ENCODE measurements around the gene UGT1A1.

UGT1A1 gene

DNA sequence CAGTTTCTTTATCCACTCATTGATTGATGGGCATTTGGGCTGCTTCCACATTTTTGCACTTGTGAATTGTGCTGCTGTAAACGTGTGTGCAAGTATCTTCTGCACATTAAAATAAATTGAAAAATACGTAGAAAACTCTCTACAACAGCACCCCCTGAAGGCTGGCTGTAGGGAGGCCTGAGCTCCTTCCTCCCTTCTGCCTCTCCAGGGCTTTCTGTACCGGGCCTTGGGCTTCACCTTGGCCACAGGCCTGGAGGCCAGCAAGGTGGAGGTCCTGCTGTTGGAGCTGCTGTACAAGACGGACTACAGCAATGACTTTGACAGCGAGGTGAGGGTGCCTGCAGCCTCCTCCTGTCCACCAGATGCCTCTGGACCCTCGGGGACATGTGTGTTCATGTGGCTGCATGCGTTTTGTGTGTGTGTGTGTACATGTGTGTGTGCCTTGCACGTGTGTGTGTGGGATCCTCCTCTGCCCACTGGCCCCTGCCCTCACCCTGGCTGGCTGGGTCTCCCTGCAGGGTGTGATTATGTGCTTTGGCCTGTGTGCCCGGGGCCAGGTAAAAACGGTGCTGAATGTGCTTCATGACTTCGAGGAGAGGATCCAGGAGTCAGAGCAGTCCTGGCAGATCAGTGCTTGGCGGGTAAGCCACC lies 47.3 kb downstream of the UGT1A1 start:
- no peak for TF ChIP-seq CTCF (IDR thresholded peaks at IDR 0.05; ENCODE audit: low read depth, low read length, missing control alignments)
- no peak for DNase-seq (ENCODE audit: low read depth)
- H3K4me3 ChIP-seq (ENCODE audit: low read depth, low read length) = no peak overlapping the region
- in situ Hi-C loops (cut with HindIII; ENCODE audit: low sequenced_read_pairs) = no loop called here

- in situ Hi-C loops (cut with HindIII; ENCODE audit: low sequenced_read_pairs) = no loop called here
- no peak for TF ChIP-seq CTCF (IDR thresholded peaks at IDR 0.05; ENCODE audit: low read depth, low read length, missing control alignments)
- DNase-seq (ENCODE audit: low read depth) = no peak
- no peak overlapping the region for H3K4me3 ChIP-seq (ENCODE audit: low read depth, low read length)
These were observed 48.2 kb downstream of the UGT1A1 start for GRCh38 chr2:233807966-233808935.

DNA sequence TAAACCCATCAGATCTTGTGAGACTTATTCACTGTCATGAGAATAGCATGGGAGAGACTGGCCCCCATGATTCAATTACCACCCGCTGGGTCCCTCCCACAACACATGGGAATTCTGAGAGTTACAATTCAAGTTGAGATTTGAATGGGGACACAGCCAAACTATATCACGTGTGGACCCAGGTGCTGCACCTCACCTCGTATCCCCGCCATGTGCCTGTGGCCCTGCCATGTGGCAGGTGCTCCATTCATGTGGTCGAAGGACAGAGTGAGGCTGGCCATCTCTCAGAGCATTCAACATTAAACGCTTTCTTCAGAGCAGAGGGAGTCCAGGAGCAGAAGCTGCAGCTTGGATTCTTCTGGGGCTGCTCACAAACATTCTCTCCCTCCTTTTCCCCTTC lies 50.3 kb downstream of the UGT1A1 start:
- no peak for DNase-seq (ENCODE audit: low read depth)
- in situ Hi-C loops (cut with HindIII; ENCODE audit: low sequenced_read_pairs) = no loop called here
- no peak for TF ChIP-seq CTCF (IDR thresholded peaks at IDR 0.05; ENCODE audit: low read depth, low read length, missing control alignments)

DNA sequence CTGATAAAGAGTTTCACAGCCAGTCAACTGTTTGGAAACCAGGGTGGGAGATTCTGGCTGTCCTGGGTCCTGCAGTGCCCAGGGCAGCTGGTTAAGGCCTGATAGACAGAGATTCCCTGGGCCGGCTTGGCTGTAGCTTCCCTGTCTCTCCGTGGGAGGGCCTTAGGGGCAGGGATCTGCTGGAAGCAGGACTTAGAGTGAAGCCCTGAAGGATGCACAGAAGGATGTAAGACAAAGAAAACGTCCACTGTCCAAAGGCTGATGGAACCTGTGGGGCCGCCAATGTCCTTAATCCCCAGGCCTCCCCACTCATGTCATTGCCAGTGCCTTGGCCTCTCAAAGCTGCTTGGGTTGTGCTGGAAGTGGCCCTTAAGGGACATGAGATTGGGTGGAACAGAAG lies 51.0 kb downstream of the UGT1A1 start:
- no peak overlapping the region for H3K4me3 ChIP-seq (ENCODE audit: low read depth, low read length)
- TF ChIP-seq CTCF (IDR thresholded peaks at IDR 0.05; ENCODE audit: low read depth, low read length, missing control alignments) = no peak
- in situ Hi-C loops (cut with HindIII; ENCODE audit: low sequenced_read_pairs) = no loop called here
- DNase-seq (ENCODE audit: low read depth) = no peak

More for the DNA sequence above, 50.3 kb downstream of the UGT1A1 start:
- no peak overlapping the region for H3K4me3 ChIP-seq (ENCODE audit: low read depth, low read length)

GRCh38 chr2:233811732-233812131 lies 51.7 kb downstream of the UGT1A1 start:
- no peak for DNase-seq (ENCODE audit: low read depth)
- H3K4me3 ChIP-seq (ENCODE audit: low read depth, low read length) = no peak overlapping the region
- no peak for TF ChIP-seq CTCF (IDR thresholded peaks at IDR 0.05; ENCODE audit: low read depth, low read length, missing control alignments)
- in situ Hi-C loops (cut with HindIII; ENCODE audit: low sequenced_read_pairs) = no loop called here

DNA sequence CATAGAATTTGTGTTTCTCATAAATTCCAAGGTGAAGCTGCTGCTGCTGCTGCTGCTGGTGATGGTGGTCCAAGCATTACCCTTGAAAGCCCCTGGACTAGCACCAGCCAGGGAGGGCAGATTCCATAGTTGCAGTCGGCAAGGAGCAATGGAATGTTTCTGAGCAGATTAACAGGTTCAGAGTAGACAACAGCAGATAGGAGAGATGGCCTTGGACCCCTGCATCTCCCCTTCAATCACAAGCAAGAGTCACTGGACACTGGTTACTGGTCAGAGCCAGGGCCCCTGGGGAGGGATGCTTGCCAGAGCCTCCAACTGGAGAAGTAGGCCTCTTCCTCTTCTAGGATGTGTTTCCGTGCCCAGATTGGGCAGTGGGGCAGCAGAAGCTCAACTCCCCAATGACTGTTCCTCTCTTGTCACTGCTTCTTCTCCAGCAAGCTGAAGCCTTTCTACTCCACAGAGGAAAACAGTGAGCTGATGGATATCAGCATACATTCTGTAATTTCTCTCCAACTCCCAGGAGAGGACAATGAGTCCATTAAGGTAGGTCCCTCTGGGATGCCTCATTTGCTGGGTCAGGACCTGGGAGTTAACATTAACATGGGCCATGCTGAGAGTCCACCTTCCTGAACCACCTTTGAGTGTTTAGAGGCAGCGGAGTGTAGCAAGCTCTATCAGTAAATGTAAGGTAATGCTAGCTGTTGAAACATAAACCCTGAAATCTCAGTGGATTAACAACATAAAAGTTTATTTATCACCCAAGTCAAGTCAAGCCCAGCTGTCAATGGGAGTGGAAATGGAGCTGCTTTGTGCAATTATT lies 53.4 kb downstream of the UGT1A1 start:
- in situ Hi-C loops (cut with HindIII; ENCODE audit: low sequenced_read_pairs) = no loop called here
- TF ChIP-seq CTCF (IDR thresholded peaks at IDR 0.05; ENCODE audit: low read depth, low read length, missing control alignments) = no peak
- no peak overlapping the region for H3K4me3 ChIP-seq (ENCODE audit: low read depth, low read length)
- DNase-seq (ENCODE audit: low read depth) = no peak

Measured in astrocyte of the cerebellum (primary cell).